ENCODE measurements around the gene EIF4G1.
"Not testable (repeated sequence)": the region's sequence is repeated elsewhere in the genome, so short reads cannot be mapped to it uniquely, and the experiment has no call there.

EIF4G1 gene

DNA sequence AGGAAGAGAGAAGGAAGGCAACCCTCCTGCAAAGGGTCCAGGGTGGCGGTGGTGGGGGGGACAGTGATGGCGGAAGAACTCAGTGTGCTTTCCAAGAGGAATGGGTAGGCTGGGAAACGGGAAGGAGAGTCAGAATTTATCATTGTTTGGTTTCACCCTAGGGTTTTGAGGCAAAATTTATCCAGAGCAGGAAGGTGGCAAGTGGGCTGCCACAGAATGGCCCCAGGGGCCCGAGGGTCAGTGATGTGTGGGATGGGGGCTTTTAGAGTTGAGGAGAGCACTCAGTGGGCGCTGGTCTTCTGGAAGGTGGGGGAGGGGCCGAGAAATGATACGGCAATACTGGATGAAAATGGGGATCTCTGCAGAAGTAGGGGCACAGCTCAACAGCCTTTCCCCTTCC, 23.6 kb downstream of the EIF4G1 start:
- Histone ChIP-seq H3K4me2 (ENCODE audit: low read length) (no peak overlapping the region), H3F3A (ENCODE audit: insufficient read depth, low read length) (peaks cover 19% of the 10 kb centered on the region; the same call in 1 of the 2 replicates), H3K9me3 (ENCODE audit: low read length) (no peaks in the 10 kb centered on the region), H3K27ac (ENCODE audit: low read depth, low read length, poor library complexity, severe bottlenecking) (no peak overlapping the region), H3K27me3 (ENCODE audit: insufficient read depth, low read length) (no peaks in the 10 kb centered on the region; the same call in 1 of the 2 replicates), H3K9me2 (ENCODE audit: low read depth, low read length) (no peaks in the 10 kb centered on the region), H2AFZ (ENCODE audit: low read length) (no peak overlapping the region), H3K9ac (ENCODE audit: low read length) (no peak overlapping the region), H3K79me2 (ENCODE audit: insufficient read depth, low read length) (no peaks in the 10 kb centered on the region), H3K4me3 (ENCODE audit: low read depth, low read length, poor library complexity, severe bottlenecking) (no peak overlapping the region), H3K36me3 (ENCODE audit: insufficient read depth, low read length) (peaks cover 25% of the 10 kb centered on the region), H4K20me1 (ENCODE audit: insufficient read depth, low read length) (no peaks in the 10 kb centered on the region), H3K4me1 (ENCODE audit: insufficient read depth, low read length, severe bottlenecking) (peaks cover 16% of the 10 kb centered on the region)
- TF ChIP-seq, protein P1, sequence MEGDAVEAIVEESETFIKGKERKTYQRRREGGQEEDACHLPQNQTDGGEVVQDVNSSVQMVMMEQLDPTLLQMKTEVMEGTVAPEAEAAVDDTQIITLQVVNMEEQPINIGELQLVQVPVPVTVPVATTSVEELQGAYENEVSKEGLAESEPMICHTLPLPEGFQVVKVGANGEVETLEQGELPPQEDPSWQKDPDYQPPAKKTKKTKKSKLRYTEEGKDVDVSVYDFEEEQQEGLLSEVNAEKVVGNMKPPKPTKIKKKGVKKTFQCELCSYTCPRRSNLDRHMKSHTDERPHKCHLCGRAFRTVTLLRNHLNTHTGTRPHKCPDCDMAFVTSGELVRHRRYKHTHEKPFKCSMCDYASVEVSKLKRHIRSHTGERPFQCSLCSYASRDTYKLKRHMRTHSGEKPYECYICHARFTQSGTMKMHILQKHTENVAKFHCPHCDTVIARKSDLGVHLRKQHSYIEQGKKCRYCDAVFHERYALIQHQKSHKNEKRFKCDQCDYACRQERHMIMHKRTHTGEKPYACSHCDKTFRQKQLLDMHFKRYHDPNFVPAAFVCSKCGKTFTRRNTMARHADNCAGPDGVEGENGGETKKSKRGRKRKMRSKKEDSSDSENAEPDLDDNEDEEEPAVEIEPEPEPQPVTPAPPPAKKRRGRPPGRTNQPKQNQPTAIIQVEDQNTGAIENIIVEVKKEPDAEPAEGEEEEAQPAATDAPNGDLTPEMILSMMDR (IDR thresholded peaks at IDR 0.05; ENCODE audit: low read length) = no peak
- no peak for TF ChIP-seq EZH2 (IDR thresholded peaks at IDR 0.05; ENCODE audit: borderline replicate concordance, low read length)

DNA sequence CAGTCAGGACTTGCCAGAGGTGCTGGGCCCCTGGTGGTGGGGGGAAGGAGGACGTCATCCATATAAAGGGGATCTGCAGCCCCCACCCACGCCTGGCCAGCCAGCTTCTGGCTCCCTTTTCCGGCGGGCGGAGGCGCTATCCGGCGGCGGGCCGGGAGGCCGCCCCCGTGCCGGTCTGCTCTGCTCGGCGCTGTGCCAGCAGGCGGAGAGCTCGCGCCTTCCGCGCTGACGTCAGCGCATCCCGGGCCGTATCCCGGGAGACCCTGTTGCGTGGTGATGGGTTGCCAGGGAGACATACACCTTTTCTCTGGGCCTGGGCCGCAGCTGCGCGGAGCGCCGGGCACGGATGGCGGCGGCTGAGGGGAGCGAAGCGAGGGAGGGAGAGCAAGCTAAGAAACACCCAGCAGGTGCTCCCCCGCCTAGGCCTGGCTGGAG, 24.1 kb downstream of the EIF4G1 start:
- no peak overlapping the region for H3K9ac ChIP-seq (ENCODE audit: low read length)
- H3K79me2 ChIP-seq (ENCODE audit: insufficient read depth, low read length) = no peaks in the 10 kb centered on the region
- no peaks in the 10 kb centered on the region for H3K9me2 ChIP-seq (ENCODE audit: low read depth, low read length)
- no peak overlapping the region for H2AFZ ChIP-seq (ENCODE audit: low read length)
- no peak overlapping the region for H3K4me3 ChIP-seq (ENCODE audit: low read depth, low read length, poor library complexity, severe bottlenecking)
- H3K4me2 ChIP-seq (ENCODE audit: low read length) = no peak overlapping the region
- H4K20me1 ChIP-seq (ENCODE audit: insufficient read depth, low read length) = no peaks in the 10 kb centered on the region
- H3K36me3 ChIP-seq (ENCODE audit: insufficient read depth, low read length) = peaks cover 20% of the 10 kb centered on the region
- H3F3A ChIP-seq (ENCODE audit: insufficient read depth, low read length) = peaks cover 15% of the 10 kb centered on the region; the same call in 1 of the 2 replicates
- H3K4me1 ChIP-seq (ENCODE audit: insufficient read depth, low read length, severe bottlenecking) = peaks cover 16% of the 10 kb centered on the region
- TF ChIP-seq, protein P1 (IDR thresholded peaks at IDR 0.05; ENCODE audit: low read length) = no peak
- TF ChIP-seq EZH2 (IDR thresholded peaks at IDR 0.05; ENCODE audit: borderline replicate concordance, low read length) = no peak
- no peaks in the 10 kb centered on the region; the same call in 1 of the 2 replicates for H3K27me3 ChIP-seq (ENCODE audit: insufficient read depth, low read length)
- H3K27ac ChIP-seq (ENCODE audit: low read depth, low read length, poor library complexity, severe bottlenecking) = no peak overlapping the region
- no peaks in the 10 kb centered on the region for H3K9me3 ChIP-seq (ENCODE audit: low read length)

- Histone ChIP-seq H3K4me1 (ENCODE audit: insufficient read depth, low read length, severe bottlenecking) (peaks cover 16% of the 10 kb centered on the region), H3K27me3 (ENCODE audit: insufficient read depth, low read length) (no peaks in the 10 kb centered on the region; the same call in 1 of the 2 replicates), H3K79me2 (ENCODE audit: insufficient read depth, low read length) (no peaks in the 10 kb centered on the region), H3K9me3 (ENCODE audit: low read length) (no peaks in the 10 kb centered on the region), H3K9me2 (ENCODE audit: low read depth, low read length) (no peaks in the 10 kb centered on the region), H3K36me3 (ENCODE audit: insufficient read depth, low read length) (peaks cover 15% of the 10 kb centered on the region), H3K4me2 (ENCODE audit: low read length) (no peak overlapping the region), H3F3A (ENCODE audit: insufficient read depth, low read length) (peaks cover 11% of the 10 kb centered on the region; the same call in 1 of the 2 replicates), H2AFZ (ENCODE audit: low read length) (no peak overlapping the region), H3K27ac (ENCODE audit: low read depth, low read length, poor library complexity, severe bottlenecking) (no peak overlapping the region), H4K20me1 (ENCODE audit: insufficient read depth, low read length) (no peaks in the 10 kb centered on the region), H3K9ac (ENCODE audit: low read length) (no peak overlapping the region), H3K4me3 (ENCODE audit: low read depth, low read length, poor library complexity, severe bottlenecking) (no peak overlapping the region)
- TF ChIP-seq, protein P1 (IDR thresholded peaks at IDR 0.05; ENCODE audit: low read length) = no peak
- no peak for TF ChIP-seq EZH2 (IDR thresholded peaks at IDR 0.05; ENCODE audit: borderline replicate concordance, low read length)
These were observed 24.6 kb downstream of the EIF4G1 start for GRCh38 chr3:184339001-184339400.

DNA sequence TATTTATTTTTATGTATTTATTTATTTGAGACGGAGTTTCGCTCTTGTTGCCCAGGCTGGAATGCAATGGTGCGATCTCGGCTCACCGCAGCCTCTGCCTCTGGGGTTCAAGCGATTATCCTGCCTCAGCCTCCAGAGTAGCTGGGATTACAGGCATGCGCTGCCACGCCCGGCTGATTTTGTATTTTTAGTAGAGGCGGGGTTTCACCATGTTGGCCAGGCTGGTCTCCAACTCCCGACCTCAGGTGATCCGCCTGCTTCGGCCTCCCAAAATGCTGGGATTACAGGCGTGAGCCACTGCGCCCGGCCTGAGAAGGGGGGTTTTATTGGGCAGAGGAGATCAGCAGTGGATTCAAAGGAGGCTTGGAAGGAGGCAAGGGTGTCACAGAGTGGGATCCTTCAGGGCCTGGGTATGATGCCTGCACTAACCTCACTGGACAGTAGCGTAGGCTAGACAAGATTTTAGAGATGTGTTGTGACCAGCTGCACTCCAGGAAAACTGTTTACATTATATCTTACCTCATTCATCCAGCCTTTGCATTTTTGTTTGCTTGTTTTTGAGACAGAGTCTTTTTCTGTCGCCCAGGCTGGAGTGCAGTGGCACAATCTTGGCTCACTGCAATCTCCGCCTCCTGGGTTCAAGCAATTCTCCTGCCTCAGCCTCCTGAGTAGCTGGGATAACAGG, 25.2 kb downstream of the EIF4G1 start:
- not testable (repeated sequence) for H3F3A ChIP-seq (ENCODE audit: insufficient read depth, low read length); H3K27ac ChIP-seq (ENCODE audit: low read depth, low read length, poor library complexity, severe bottlenecking); H3K79me2 ChIP-seq (ENCODE audit: insufficient read depth, low read length); H3K9me2 ChIP-seq (ENCODE audit: low read depth, low read length); H4K20me1 ChIP-seq (ENCODE audit: insufficient read depth, low read length); H3K4me3 ChIP-seq (ENCODE audit: low read depth, low read length, poor library complexity, severe bottlenecking); H3K36me3 ChIP-seq (ENCODE audit: insufficient read depth, low read length); H3K27me3 ChIP-seq (ENCODE audit: insufficient read depth, low read length); H3K9me3 ChIP-seq (ENCODE audit: low read length); H3K4me2 ChIP-seq (ENCODE audit: low read length); H2AFZ ChIP-seq (ENCODE audit: low read length); H3K9ac ChIP-seq (ENCODE audit: low read length)
- H3K4me1 ChIP-seq (ENCODE audit: insufficient read depth, low read length, severe bottlenecking) = peaks cover 16% of the 10 kb centered on the region

All from OCI-LY1 (cell line).